ENCODE measurements around the gene SOX12. TPM values are rescaled to one million over a fixed set of nuclear protein-coding genes. Genes with fewer than 3 reads are reported as not detected.
A peak's percentile ranks its signal among the peaks of the same experiment; 100 is the strongest.

SOX12 gene
- total RNA-seq, 1 experiment from 2014 or later, result 59.1 TPM

DNA sequence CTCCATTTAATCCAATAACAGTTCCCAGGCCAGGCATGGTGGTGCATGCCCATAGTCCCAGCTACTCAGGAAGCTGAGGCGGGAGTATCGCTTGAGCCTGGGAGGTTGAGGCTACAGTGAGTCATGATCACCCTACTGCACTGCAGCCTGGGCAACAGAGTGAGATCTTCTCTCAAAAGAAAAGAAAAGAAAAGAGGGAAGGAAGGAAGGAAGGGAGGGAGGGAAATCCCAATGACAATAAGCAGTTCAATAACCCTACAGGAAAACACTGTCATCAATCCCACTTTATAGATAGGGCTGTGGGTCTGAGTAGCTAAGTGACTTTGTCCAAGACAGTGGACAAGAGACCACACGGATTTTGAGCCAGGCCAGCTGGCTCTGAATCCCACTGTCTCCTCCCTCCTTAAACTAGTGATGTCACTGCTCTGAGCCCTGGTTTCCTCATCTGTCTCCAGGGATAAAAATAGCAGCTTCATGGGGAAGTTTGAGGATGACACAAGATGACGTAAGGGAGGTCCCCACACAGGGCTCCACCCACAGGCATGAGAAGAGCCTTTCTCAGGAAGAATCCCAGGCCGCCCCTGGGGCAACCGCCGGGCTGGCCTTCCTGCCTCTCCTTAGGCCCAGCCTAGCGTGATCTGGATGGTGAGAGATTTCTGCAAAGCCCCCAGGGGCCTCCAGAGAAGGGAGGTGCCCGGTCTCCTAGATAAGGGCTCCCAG is 48.0 kb downstream of the SOX12 start:
- POLR2A ChIA-PET, result interaction anchor here (0.6 to 1.3 kb wide), 2 partner anchors 26 kb away, joined by 3 read pairs; no protein-coding TSS in a partner anchor
- H3K27me3 Mint-ChIP-seq (ENCODE audit: low read depth), result peaks cover 5% of the 10 kb centered on the region; the same call in 1 of the 2 replicates
- H3K27ac Mint-ChIP-seq, result no peak overlapping the region
- no peak overlapping the region for H3K4me3 Mint-ChIP-seq
- DNase-seq (ENCODE audit: low spot score), result peak; percentile 29
- CTCF ChIA-PET, result interaction anchor here (0.9 to 1.3 kb wide), 3 partner anchors 43 to 58 kb away, joined by 4 to 6 read pairs (median 5); no protein-coding TSS in a partner anchor
- peak; percentile 62 for ATAC-seq
- H3K36me3 Mint-ChIP-seq, result no peaks in the 10 kb centered on the region
- H3K9me3 Mint-ChIP-seq, result no peaks in the 10 kb centered on the region
- TF ChIP-seq, protein P1, sequence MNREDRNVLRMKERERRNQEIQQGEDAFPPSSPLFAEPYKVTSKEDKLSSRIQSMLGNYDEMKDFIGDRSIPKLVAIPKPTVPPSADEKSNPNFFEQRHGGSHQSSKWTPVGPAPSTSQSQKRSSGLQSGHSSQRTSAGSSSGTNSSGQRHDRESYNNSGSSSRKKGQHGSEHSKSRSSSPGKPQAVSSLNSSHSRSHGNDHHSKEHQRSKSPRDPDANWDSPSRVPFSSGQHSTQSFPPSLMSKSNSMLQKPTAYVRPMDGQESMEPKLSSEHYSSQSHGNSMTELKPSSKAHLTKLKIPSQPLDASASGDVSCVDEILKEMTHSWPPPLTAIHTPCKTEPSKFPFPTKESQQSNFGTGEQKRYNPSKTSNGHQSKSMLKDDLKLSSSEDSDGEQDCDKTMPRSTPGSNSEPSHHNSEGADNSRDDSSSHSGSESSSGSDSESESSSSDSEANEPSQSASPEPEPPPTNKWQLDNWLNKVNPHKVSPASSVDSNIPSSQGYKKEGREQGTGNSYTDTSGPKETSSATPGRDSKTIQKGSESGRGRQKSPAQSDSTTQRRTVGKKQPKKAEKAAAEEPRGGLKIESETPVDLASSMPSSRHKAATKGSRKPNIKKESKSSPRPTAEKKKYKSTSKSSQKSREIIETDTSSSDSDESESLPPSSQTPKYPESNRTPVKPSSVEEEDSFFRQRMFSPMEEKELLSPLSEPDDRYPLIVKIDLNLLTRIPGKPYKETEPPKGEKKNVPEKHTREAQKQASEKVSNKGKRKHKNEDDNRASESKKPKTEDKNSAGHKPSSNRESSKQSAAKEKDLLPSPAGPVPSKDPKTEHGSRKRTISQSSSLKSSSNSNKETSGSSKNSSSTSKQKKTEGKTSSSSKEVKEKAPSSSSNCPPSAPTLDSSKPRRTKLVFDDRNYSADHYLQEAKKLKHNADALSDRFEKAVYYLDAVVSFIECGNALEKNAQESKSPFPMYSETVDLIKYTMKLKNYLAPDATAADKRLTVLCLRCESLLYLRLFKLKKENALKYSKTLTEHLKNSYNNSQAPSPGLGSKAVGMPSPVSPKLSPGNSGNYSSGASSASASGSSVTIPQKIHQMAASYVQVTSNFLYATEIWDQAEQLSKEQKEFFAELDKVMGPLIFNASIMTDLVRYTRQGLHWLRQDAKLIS (CRISPR knock-in tag; IDR thresholded peaks at IDR 0.05; ENCODE audit: borderline replicate concordance), result no peak
- peak; percentile 86 for TF ChIP-seq GABPB1 (CRISPR knock-in tag; IDR thresholded peaks at IDR 0.05)
- TF ChIP-seq, protein P2, sequence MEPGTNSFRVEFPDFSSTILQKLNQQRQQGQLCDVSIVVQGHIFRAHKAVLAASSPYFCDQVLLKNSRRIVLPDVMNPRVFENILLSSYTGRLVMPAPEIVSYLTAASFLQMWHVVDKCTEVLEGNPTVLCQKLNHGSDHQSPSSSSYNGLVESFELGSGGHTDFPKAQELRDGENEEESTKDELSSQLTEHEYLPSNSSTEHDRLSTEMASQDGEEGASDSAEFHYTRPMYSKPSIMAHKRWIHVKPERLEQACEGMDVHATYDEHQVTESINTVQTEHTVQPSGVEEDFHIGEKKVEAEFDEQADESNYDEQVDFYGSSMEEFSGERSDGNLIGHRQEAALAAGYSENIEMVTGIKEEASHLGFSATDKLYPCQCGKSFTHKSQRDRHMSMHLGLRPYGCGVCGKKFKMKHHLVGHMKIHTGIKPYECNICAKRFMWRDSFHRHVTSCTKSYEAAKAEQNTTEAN (CRISPR knock-in tag; IDR thresholded peaks at IDR 0.05), result no peak
- peaks cover 16% of the 10 kb centered on the region for H3K4me1 Mint-ChIP-seq

DNA sequence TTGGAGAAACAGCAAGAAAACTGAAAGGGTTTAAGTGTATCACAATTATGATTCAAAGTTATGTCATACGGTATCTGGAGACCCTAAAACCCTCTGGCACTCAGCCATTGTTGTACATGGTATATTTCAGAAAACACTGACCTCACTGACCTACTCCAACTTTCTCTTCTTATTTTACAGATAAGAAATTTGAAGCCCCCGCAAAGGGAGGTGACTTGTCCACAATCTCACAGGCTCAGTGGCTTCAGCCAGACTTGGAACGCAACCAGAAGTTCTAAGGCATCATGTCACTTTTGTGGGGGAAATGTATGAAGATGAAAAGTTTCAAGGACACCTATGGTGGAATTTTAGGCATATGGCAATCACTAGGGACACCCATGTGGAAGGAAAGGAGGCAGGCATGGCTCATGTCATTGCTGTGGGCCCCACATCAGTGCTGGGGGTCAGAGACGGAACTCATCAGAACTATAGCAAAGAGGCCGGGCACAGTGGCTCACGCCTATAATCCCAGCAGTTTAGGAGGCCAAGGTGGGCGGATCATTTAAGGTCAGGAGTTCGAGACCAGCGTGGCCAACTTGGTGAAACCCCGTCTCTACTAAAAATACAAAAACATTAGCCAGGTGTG is 50.0 kb downstream of the SOX12 start:
- ChIA-PET POLR2A (interaction anchor here (0.7 kb wide), 1 partner anchor 13 kb away, joined by 3 read pairs; no protein-coding TSS in a partner anchor), CTCF (no interaction called here)
- ATAC-seq (no peak), DNase-seq (ENCODE audit: low spot score) (no peak)
- H3K4me3 Mint-ChIP-seq, result no peak overlapping the region
- no peaks in the 10 kb centered on the region for H3K9me3 Mint-ChIP-seq
- no peaks in the 10 kb centered on the region for H3K36me3 Mint-ChIP-seq
- H3K4me1 Mint-ChIP-seq, result peaks cover 16% of the 10 kb centered on the region
- H3K27me3 Mint-ChIP-seq (ENCODE audit: low read depth), result peaks cover 12% of the 10 kb centered on the region
- no peak overlapping the region for H3K27ac Mint-ChIP-seq
- TF ChIP-seq, protein P3, sequence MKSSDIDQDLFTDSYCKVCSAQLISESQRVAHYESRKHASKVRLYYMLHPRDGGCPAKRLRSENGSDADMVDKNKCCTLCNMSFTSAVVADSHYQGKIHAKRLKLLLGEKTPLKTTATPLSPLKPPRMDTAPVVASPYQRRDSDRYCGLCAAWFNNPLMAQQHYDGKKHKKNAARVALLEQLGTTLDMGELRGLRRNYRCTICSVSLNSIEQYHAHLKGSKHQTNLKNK (CRISPR knock-in tag; IDR thresholded peaks at IDR 0.05), result no peak
- TF ChIP-seq TEAD4 (CRISPR knock-in tag; IDR thresholded peaks at IDR 0.05) (no peak), MXD4 (CRISPR knock-in tag; IDR thresholded peaks at IDR 0.05; ENCODE audit: borderline replicate concordance) (no peak), GRHL2 (CRISPR knock-in tag; IDR thresholded peaks at IDR 0.05; ENCODE audit: insufficient replicate concordance, severe bottlenecking) (no peak), NFYB (CRISPR knock-in tag; conservative IDR thresholded peaks at IDR 0.05; ENCODE audit: low read depth) (no peak), CREM (CRISPR knock-in tag; IDR thresholded peaks at IDR 0.05) (no peak)
- TF ChIP-seq, protein P4, sequence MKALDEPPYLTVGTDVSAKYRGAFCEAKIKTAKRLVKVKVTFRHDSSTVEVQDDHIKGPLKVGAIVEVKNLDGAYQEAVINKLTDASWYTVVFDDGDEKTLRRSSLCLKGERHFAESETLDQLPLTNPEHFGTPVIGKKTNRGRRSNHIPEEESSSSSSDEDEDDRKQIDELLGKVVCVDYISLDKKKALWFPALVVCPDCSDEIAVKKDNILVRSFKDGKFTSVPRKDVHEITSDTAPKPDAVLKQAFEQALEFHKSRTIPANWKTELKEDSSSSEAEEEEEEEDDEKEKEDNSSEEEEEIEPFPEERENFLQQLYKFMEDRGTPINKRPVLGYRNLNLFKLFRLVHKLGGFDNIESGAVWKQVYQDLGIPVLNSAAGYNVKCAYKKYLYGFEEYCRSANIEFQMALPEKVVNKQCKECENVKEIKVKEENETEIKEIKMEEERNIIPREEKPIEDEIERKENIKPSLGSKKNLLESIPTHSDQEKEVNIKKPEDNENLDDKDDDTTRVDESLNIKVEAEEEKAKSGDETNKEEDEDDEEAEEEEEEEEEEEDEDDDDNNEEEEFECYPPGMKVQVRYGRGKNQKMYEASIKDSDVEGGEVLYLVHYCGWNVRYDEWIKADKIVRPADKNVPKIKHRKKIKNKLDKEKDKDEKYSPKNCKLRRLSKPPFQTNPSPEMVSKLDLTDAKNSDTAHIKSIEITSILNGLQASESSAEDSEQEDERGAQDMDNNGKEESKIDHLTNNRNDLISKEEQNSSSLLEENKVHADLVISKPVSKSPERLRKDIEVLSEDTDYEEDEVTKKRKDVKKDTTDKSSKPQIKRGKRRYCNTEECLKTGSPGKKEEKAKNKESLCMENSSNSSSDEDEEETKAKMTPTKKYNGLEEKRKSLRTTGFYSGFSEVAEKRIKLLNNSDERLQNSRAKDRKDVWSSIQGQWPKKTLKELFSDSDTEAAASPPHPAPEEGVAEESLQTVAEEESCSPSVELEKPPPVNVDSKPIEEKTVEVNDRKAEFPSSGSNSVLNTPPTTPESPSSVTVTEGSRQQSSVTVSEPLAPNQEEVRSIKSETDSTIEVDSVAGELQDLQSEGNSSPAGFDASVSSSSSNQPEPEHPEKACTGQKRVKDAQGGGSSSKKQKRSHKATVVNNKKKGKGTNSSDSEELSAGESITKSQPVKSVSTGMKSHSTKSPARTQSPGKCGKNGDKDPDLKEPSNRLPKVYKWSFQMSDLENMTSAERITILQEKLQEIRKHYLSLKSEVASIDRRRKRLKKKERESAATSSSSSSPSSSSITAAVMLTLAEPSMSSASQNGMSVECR (CRISPR knock-in tag; IDR thresholded peaks at IDR 0.05; ENCODE audit: borderline replicate concordance), result no peak
- TF ChIP-seq, protein P5, sequence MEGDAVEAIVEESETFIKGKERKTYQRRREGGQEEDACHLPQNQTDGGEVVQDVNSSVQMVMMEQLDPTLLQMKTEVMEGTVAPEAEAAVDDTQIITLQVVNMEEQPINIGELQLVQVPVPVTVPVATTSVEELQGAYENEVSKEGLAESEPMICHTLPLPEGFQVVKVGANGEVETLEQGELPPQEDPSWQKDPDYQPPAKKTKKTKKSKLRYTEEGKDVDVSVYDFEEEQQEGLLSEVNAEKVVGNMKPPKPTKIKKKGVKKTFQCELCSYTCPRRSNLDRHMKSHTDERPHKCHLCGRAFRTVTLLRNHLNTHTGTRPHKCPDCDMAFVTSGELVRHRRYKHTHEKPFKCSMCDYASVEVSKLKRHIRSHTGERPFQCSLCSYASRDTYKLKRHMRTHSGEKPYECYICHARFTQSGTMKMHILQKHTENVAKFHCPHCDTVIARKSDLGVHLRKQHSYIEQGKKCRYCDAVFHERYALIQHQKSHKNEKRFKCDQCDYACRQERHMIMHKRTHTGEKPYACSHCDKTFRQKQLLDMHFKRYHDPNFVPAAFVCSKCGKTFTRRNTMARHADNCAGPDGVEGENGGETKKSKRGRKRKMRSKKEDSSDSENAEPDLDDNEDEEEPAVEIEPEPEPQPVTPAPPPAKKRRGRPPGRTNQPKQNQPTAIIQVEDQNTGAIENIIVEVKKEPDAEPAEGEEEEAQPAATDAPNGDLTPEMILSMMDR (IDR thresholded peaks at IDR 0.05), result no peak
- TF ChIP-seq, protein P6, sequence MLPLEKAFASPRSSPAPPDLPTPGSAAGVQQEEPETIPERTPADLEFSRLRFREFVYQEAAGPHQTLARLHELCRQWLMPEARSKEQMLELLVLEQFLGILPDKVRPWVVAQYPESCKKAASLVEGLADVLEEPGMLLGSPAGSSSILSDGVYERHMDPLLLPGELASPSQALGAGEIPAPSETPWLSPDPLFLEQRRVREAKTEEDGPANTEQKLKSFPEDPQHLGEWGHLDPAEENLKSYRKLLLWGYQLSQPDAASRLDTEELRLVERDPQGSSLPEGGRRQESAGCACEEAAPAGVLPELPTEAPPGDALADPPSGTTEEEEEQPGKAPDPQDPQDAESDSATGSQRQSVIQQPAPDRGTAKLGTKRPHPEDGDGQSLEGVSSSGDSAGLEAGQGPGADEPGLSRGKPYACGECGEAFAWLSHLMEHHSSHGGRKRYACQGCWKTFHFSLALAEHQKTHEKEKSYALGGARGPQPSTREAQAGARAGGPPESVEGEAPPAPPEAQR (CRISPR knock-in tag; IDR thresholded peaks at IDR 0.05), result no peak
- TF ChIP-seq, protein P7, sequence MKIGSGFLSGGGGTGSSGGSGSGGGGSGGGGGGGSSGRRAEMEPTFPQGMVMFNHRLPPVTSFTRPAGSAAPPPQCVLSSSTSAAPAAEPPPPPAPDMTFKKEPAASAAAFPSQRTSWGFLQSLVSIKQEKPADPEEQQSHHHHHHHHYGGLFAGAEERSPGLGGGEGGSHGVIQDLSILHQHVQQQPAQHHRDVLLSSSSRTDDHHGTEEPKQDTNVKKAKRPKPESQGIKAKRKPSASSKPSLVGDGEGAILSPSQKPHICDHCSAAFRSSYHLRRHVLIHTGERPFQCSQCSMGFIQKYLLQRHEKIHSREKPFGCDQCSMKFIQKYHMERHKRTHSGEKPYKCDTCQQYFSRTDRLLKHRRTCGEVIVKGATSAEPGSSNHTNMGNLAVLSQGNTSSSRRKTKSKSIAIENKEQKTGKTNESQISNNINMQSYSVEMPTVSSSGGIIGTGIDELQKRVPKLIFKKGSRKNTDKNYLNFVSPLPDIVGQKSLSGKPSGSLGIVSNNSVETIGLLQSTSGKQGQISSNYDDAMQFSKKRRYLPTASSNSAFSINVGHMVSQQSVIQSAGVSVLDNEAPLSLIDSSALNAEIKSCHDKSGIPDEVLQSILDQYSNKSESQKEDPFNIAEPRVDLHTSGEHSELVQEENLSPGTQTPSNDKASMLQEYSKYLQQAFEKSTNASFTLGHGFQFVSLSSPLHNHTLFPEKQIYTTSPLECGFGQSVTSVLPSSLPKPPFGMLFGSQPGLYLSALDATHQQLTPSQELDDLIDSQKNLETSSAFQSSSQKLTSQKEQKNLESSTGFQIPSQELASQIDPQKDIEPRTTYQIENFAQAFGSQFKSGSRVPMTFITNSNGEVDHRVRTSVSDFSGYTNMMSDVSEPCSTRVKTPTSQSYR (CRISPR knock-in tag; IDR thresholded peaks at IDR 0.05), result no peak

All from WTC11 (cell line).